ENCODE results near the gene TMEM163. TPM values are rescaled to one million over a fixed set of nuclear protein-coding genes. Genes with fewer than 3 reads are reported as not detected.

Gene TMEM163
- total RNA-seq, 6 donors from 2014 or later: 19.3 to 71.6 (median 26.7) TPM

GRCh38 chr2:134693359-134694330, 25.2 kb downstream of the TMEM163 start:
- ATAC-seq (ENCODE audit: low FRiP score in 2 of 2): no peak

GRCh38 chr2:134692499-134692898, 26.3 kb downstream of the TMEM163 start:
- ATAC-seq (ENCODE audit: low FRiP score in 2 of 2) (no peak), DNase-seq (no peak)
- H3K9me3 ChIP-seq: no peaks in the 10 kb centered on the region
- H3K4me1 ChIP-seq: no peaks in the 10 kb centered on the region
- H3K4me3 ChIP-seq: no peak overlapping the region
- H3K27ac ChIP-seq: peak overlapping the region in 2 of 4 donors; percentile 1 to 40
- 57 to 66% methylated on average over 5 of the region's 5 CpGs for WGBS, 2 donors
- H3K27me3 ChIP-seq: no peaks in the 10 kb centered on the region
- H3K36me3 ChIP-seq: no peaks in the 10 kb centered on the region
- TF ChIP-seq POLR2AphosphoS5 (IDR thresholded peaks at IDR 0.05) (no peak), EP300 (IDR thresholded peaks at IDR 0.05) (no peak), POLR2A (IDR thresholded peaks at IDR 0.05) (no peak), CTCF (IDR thresholded peaks at IDR 0.05) (no peak)

More at GRCh38 chr2:134693359-134694330, 25.2 kb downstream of the TMEM163 start:
- 72 to 88% methylated on average over 6 of the region's 6 CpGs for WGBS, 2 donors
- Histone ChIP-seq H3K4me1 (no peaks in the 10 kb centered on the region), H3K27me3 (no peaks in the 10 kb centered on the region), H3K27ac (peak overlapping the region in 2 of 4 donors; percentile 1 to 40), H3K4me3 (no peak overlapping the region), H3K9me3 (no peaks in the 10 kb centered on the region), H3K36me3 (no peaks in the 10 kb centered on the region)
- DNase-seq: no peak
- TF ChIP-seq EP300 (IDR thresholded peaks at IDR 0.05) (peak in 1 of 4 donors; percentile 72), POLR2A (IDR thresholded peaks at IDR 0.05) (no peak)

- WGBS, 2 donors: 78 to 85% methylated on average over 6 of the region's 6 CpGs
- no peak for ATAC-seq (ENCODE audit: low FRiP score in 2 of 2)
- TF ChIP-seq EP300 (IDR thresholded peaks at IDR 0.05) (no peak), CTCF (IDR thresholded peaks at IDR 0.05) (no peak), POLR2A (IDR thresholded peaks at IDR 0.05) (no peak), POLR2AphosphoS5 (IDR thresholded peaks at IDR 0.05) (no peak)
- Histone ChIP-seq H3K36me3 (no peaks in the 10 kb centered on the region), H3K27me3 (no peaks in the 10 kb centered on the region), H3K9me3 (no peaks in the 10 kb centered on the region), H3K4me1 (no peaks in the 10 kb centered on the region), H3K4me3 (no peak overlapping the region), H3K27ac (peak overlapping the region in 2 of 4 donors; percentile 1 to 64)
- DNase-seq: no peak
These were observed 28.1 kb downstream of the TMEM163 start for GRCh38 chr2:134690629-134691215.

GRCh38 chr2:134689315-134689714, 29.5 kb downstream of the TMEM163 start:
- Histone ChIP-seq H3K27ac (no peak overlapping the region), H3K36me3 (no peaks in the 10 kb centered on the region), H3K27me3 (no peaks in the 10 kb centered on the region), H3K4me3 (no peak overlapping the region), H3K9me3 (no peaks in the 10 kb centered on the region), H3K4me1 (no peaks in the 10 kb centered on the region)
- 77 to 86% methylated on average over 3 of the region's 3 CpGs for WGBS, 2 donors
- ATAC-seq (ENCODE audit: low FRiP score in 2 of 2) (no peak), DNase-seq (no peak)
- TF ChIP-seq CTCF (IDR thresholded peaks at IDR 0.05) (no peak), POLR2A (IDR thresholded peaks at IDR 0.05) (no peak), POLR2AphosphoS5 (IDR thresholded peaks at IDR 0.05) (no peak), EP300 (IDR thresholded peaks at IDR 0.05) (no peak)

- no peak for DNase-seq
- ATAC-seq (ENCODE audit: low FRiP score in 2 of 2): no peak
- H3K27ac ChIP-seq: no peak overlapping the region
- H3K36me3 ChIP-seq: no peaks in the 10 kb centered on the region
- TF ChIP-seq POLR2A (IDR thresholded peaks at IDR 0.05) (no peak), EP300 (IDR thresholded peaks at IDR 0.05) (no peak), POLR2AphosphoS5 (IDR thresholded peaks at IDR 0.05) (no peak), CTCF (IDR thresholded peaks at IDR 0.05) (no peak)
- 76 to 89% methylated on average over 3 of the region's 3 CpGs for WGBS, 2 donors
- H3K9me3 ChIP-seq: no peaks in the 10 kb centered on the region
- no peaks in the 10 kb centered on the region for H3K27me3 ChIP-seq
- no peak overlapping the region for H3K4me3 ChIP-seq
- H3K4me1 ChIP-seq: no peaks in the 10 kb centered on the region
These were observed 32.8 kb downstream of the TMEM163 start for GRCh38 chr2:134685967-134686366.
